Measurements from ENCODE around the gene TATDN2. TPM values are rescaled to one million over a fixed set of nuclear protein-coding genes. Genes with fewer than 3 reads are reported as not detected.

The TATDN2 gene
- total RNA-seq, 3 donors from 2014 or later = 29.8 to 34.9 (median 34.4) TPM

- DNase-seq (no peak), ATAC-seq (peak; percentile 58)
- Histone ChIP-seq H3K9me3 (no peaks in the 10 kb centered on the region), H3K4me1 (ENCODE audit: low read depth) (no peaks in the 10 kb centered on the region), H3K36me3 (ENCODE audit: low read depth) (no peaks in the 10 kb centered on the region), H3K4me3 (no peak overlapping the region)
- TF ChIP-seq CTCF (IDR thresholded peaks at IDR 0.05) = no peak
- intact Hi-C loops (cut with DNase I, micrococcal nuclease) = no loop called here
Observed at GRCh38 chr3:10232137-10232536, 16.1 kb upstream of the TATDN2 start.

GRCh38 chr3:10233988-10234387 lies 14.3 kb upstream of the TATDN2 start:
- intact Hi-C loops (cut with DNase I, micrococcal nuclease) = no loop called here
- H3K9me3 ChIP-seq = no peaks in the 10 kb centered on the region
- DNase-seq = no peak
- ATAC-seq = no peak
- no peak overlapping the region for H3K4me3 ChIP-seq
- TF ChIP-seq CTCF (IDR thresholded peaks at IDR 0.05) = no peak
- no peaks in the 10 kb centered on the region for H3K36me3 ChIP-seq (ENCODE audit: low read depth)
- H3K4me1 ChIP-seq (ENCODE audit: low read depth) = no peaks in the 10 kb centered on the region

DNA sequence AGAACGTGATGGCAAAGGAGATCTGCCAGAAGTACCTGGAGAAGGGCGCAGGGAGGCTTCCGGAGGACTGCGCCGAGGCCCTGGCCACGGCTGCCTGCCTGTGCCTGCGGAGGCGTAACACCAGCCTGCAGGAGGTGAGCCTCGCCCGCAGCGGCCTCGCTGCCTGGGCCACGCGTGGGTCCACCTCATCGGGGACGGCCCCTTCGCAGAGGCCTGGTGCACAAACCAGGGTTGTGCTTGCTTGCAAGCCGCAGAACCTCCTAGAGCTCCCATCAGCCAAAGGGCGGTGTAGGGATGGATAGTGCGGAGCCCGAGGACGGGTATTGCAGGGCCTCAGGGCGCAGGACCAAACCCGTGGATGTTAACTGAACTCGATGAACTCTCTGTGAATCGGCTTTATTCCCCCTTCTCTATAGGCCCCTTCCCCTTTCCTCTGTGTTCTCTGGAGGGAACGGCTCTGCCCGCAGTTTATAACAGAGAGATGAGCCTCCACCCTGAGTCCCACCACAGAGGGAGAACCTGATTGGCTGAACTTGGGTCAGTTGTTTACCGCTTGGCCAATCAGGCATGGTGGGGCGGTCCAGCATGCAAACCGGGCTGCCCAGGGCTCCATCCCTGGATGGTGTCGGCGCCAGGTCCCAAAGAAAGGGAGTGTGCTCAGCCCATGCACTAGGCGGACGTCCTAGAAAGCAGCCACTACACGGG lies 13.6 kb upstream of the TATDN2 start:
- ATAC-seq (no peak), DNase-seq (no peak)
- Histone ChIP-seq H3K4me1 (ENCODE audit: low read depth) (no peaks in the 10 kb centered on the region), H3K4me3 (no peak overlapping the region), H3K9me3 (no peaks in the 10 kb centered on the region), H3K36me3 (ENCODE audit: low read depth) (no peaks in the 10 kb centered on the region)
- no peak for TF ChIP-seq CTCF (IDR thresholded peaks at IDR 0.05)
- intact Hi-C loops (cut with DNase I, micrococcal nuclease) = no loop called here

DNA sequence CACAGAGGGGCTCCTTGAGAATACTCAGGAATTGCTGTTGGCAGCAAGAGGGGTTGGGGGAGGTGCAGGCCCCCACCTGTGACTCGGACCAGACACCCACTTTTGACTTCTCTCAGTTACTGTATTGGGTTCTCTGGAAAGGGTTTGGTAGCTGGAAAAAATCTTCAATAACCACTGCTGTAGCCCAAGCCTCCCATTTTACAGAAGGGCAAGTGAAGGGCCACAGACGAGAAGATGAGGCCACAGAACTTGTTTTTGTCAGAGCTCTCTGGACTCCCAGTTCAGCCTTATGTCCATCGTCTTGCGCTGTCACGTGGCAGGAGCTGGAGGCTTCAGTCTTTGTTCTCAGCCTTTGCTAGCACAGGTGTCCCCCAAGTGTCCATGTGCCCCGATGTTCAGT lies 12.7 kb upstream of the TATDN2 start:
- TF ChIP-seq CTCF (IDR thresholded peaks at IDR 0.05) = no peak
- intact Hi-C loops (cut with DNase I, micrococcal nuclease) = no loop called here
- ATAC-seq = no peak
- H3K4me1 ChIP-seq (ENCODE audit: low read depth) = no peaks in the 10 kb centered on the region
- H3K36me3 ChIP-seq (ENCODE audit: low read depth) = no peaks in the 10 kb centered on the region
- no peaks in the 10 kb centered on the region for H3K9me3 ChIP-seq
- no peak for DNase-seq
- H3K4me3 ChIP-seq = no peak overlapping the region

- TF ChIP-seq CTCF (IDR thresholded peaks at IDR 0.05) = no peak
- ATAC-seq = no peak
- H3K36me3 ChIP-seq (ENCODE audit: low read depth) = no peaks in the 10 kb centered on the region
Observed at GRCh38 chr3:10238345-10239183, 9.7 kb upstream of the TATDN2 start.

More at GRCh38 chr3:10238345-10239183, 9.7 kb upstream of the TATDN2 start:
- Histone ChIP-seq H3K4me3 (no peak overlapping the region), H3K9me3 (no peaks in the 10 kb centered on the region), H3K4me1 (ENCODE audit: low read depth) (no peaks in the 10 kb centered on the region)
- intact Hi-C loops (cut with DNase I, micrococcal nuclease) = no loop called here
- no peak for DNase-seq
